Measurements from ENCODE around the gene IFNGR2. TPM values are rescaled to one million over a fixed set of nuclear protein-coding genes. Genes with fewer than 3 reads are reported as not detected.
A peak's percentile ranks its signal among the peaks of the same experiment; 100 is the strongest.

Gene IFNGR2
- total and polyA plus RNA-seq, 4 donors: 67.1 to 77.7 (median 67.1) TPM

DNA sequence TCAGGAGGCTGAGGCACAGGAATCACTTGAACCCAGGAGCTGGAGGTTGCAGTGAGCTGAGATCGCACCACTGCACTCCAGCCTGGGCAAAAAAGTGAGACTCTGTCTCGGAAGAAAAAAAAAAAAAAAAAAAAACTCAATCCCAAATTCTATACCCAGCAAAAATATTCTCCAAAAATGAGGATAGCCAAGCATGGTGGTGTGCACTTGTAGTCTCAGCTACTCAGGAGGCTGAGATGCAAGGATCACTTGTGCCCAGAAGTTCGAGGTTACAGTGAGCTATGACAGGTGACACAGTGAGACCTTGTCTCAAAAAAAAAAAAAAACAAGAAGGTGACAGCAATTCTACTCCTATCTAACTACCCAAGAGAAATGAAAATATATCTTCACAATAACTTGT is 70.1 kb downstream of the IFNGR2 start:
- H3K27me3 ChIP-seq (ENCODE audit: control insufficient read depth, insufficient read depth, low read length): no peaks in the 10 kb centered on the region
- peaks cover 7% of the 10 kb centered on the region for H3K4me1 ChIP-seq (ENCODE audit: control insufficient read depth, insufficient read depth, low read length)
- no peak overlapping the region for H3K27ac ChIP-seq (ENCODE audit: low read depth, low read length)
- WGBS (ENCODE audit: insufficient coverage): 100% methylated on average over 1 of the region's 3 CpGs
- H3K4me3 ChIP-seq (ENCODE audit: low read depth, low read length): no peak overlapping the region
- no peak for DNase-seq (ENCODE audit: low read depth in 4 of 6, low spot score in 6 of 6)
- no peaks in the 10 kb centered on the region for H3K9me3 ChIP-seq (ENCODE audit: control insufficient read depth, insufficient read depth, low read length)
- no peaks in the 10 kb centered on the region for H3K36me3 ChIP-seq (ENCODE audit: control insufficient read depth, insufficient read depth, low read length)

DNA sequence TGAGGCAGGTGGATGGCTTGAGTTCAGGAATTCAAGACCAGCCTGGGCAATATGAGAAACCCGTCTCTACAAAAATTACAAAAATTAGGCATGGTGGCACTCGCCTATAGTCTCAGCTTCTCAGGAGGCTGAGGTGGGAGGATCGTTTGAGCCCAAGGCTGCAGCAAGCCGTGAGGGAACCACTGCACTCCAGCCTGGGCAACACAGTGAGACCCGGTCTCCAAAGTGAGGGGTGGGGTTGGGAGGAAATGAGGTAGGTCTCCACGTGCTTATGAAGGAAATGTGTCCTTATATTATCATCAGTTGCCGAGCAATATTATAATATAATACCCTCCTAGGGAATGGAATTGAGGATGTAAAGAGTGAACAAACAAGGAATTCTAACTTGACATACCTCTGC is 73.9 kb downstream of the IFNGR2 start:
- Histone ChIP-seq H3K4me3 (ENCODE audit: low read depth, low read length) (no peak overlapping the region), H3K27ac (ENCODE audit: low read depth, low read length) (no peak overlapping the region), H3K36me3 (ENCODE audit: control insufficient read depth, insufficient read depth, low read length) (no peaks in the 10 kb centered on the region), H3K9me3 (ENCODE audit: control insufficient read depth, insufficient read depth, low read length) (no peaks in the 10 kb centered on the region), H3K4me1 (ENCODE audit: control insufficient read depth, insufficient read depth, low read length) (peaks cover 11% of the 10 kb centered on the region), H3K27me3 (ENCODE audit: control insufficient read depth, insufficient read depth, low read length) (no peaks in the 10 kb centered on the region)
- 100% methylated on average over 3 of the region's 7 CpGs for WGBS (ENCODE audit: insufficient coverage)
- DNase-seq (ENCODE audit: low read depth in 4 of 6, low spot score in 6 of 6): no peak

DNA sequence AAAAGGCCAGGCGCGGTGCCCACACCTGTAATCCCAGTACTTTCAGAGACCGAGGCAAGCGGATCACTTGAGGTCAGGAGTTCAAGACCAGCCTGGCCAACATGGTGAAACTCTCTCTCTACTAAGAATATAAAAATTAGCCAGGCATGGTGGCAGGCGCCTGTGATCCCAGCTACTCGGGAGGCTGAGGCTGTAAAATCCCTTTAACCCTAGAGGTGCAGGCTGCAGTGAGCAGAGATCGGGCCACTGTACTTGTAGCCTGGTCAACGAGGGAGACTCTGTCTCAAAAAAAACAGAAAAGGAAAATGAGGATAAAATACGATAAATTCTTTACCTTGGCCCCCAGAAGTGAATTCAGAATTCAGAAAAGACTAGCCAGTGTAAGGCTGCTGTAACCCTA is 75.0 kb downstream of the IFNGR2 start:
- H3K4me1 ChIP-seq (ENCODE audit: control insufficient read depth, insufficient read depth, low read length): peaks cover 11% of the 10 kb centered on the region
- no peak overlapping the region for H3K27ac ChIP-seq (ENCODE audit: low read depth, low read length)
- WGBS (ENCODE audit: insufficient coverage): 61% methylated on average over 9 of the region's 9 CpGs
- DNase-seq (ENCODE audit: low read depth in 4 of 6, low spot score in 6 of 6): no peak
- H3K4me3 ChIP-seq (ENCODE audit: low read depth, low read length): peak overlapping the region; percentile 81
- no peaks in the 10 kb centered on the region for H3K36me3 ChIP-seq (ENCODE audit: control insufficient read depth, insufficient read depth, low read length)
- H3K27me3 ChIP-seq (ENCODE audit: control insufficient read depth, insufficient read depth, low read length): no peaks in the 10 kb centered on the region
- no peaks in the 10 kb centered on the region for H3K9me3 ChIP-seq (ENCODE audit: control insufficient read depth, insufficient read depth, low read length)

DNA sequence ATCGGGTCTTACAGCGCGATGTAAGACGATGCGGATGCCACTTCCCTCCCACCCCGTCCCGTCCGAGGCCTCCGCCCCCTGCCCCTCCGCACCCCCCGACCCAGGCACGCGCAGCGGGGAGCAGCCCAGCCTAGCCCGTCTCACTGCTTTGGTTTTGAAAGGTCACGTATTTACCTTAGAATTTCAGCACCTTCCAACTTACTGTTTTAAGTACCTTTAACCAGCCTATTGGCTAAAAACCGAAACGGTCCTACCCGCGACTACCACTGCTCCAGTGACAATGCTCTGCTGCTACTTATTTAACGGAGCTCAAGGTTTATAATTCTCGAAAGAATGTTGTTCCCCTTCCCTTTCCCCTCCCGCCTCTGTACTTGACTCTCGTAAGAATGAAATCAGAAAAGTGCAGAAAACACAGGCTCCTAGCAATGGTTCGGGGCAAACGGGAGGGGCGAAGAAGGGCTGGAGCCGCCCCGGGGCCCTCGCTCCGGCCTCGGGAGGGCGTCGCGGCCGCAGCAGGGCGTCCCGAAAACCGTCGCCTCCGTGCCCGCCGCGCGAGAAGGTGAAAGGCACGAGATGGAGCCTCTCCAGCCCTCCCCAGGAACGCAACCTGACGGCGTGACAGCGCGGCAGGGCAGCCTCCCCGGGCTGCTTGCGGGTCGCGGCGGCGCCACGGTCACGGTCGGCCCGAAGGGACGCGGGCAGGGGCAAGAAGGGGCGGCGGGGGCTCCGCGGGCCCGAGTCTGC is 75.9 kb downstream of the IFNGR2 start:
- Histone ChIP-seq H3K27me3 (ENCODE audit: control insufficient read depth, insufficient read depth, low read length) (no peaks in the 10 kb centered on the region), H3K4me1 (ENCODE audit: control insufficient read depth, insufficient read depth, low read length) (peaks cover 11% of the 10 kb centered on the region), H3K27ac (ENCODE audit: low read depth, low read length) (peak overlapping the region; percentile 84), H3K4me3 (ENCODE audit: low read depth, low read length) (peak overlapping the region; percentile 81), H3K36me3 (ENCODE audit: control insufficient read depth, insufficient read depth, low read length) (no peaks in the 10 kb centered on the region), H3K9me3 (ENCODE audit: control insufficient read depth, insufficient read depth, low read length) (no peaks in the 10 kb centered on the region)
- under 1% methylated on average over 63 of the region's 68 CpGs for WGBS (ENCODE audit: insufficient coverage)
- peak in 4 of 6 donors; percentile 5 to 53 (median 40) for DNase-seq (ENCODE audit: low read depth in 4 of 6, low spot score in 6 of 6)

DNA sequence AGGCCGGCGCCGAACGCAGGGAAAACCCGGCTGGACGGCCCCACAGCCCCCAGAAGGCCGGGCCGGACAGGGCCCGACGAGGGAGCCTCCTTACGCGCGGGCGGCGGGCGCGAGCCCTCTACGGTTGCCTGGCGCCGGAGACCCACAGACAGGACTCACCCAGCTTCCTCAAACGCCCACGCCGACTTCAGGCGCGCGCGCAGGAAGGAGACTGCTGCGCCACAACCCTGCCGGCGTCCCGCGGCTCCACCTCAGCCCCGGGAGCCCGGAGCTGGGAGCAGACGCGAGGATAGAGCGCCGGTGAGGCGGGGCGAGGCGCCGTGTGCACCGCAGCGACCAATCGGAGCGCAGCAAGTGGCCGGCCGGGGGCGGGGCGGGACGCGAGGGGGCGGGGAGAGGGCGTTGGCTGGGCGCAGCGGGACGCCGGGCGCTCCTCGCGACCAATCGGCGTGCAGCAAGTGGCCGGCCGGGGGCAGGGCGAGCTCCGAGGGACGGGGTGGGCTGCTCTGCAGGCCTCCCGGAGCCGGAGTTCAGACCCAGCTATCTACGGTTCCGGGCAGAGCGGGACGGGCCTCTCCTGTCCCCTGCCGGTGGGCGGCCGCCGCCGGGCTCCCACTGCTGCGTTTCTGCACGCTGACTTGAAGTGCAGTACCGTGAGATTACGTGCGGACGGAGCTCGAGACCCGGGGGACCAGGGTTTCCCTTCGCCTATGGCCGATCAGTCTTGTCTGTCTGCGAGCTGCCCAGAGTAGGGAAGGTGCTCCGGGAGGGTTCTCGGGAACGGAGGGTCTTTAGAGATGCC is 76.7 kb downstream of the IFNGR2 start, which contains the start of gene TMEM50B:
Gene TMEM50B, minus strand, starts transcription at position 296 of the 802 bp plus-strand sequence. CDS start 11,089 bp downstream, outside the sequence.
- Histone ChIP-seq H3K4me3 (ENCODE audit: low read depth, low read length) (peak within 1 kb of the TSS; percentile 81), H3K27me3 (ENCODE audit: control insufficient read depth, insufficient read depth, low read length) (no peaks in the 10 kb centered on the region), H3K36me3 (ENCODE audit: control insufficient read depth, insufficient read depth, low read length) (no peaks in the 10 kb centered on the region), H3K27ac (ENCODE audit: low read depth, low read length) (peak within 1 kb of the TSS; percentile 85), H3K9me3 (ENCODE audit: control insufficient read depth, insufficient read depth, low read length) (no peaks in the 10 kb centered on the region), H3K4me1 (ENCODE audit: control insufficient read depth, insufficient read depth, low read length) (peaks cover 11% of the 10 kb centered on the region)
- WGBS (ENCODE audit: insufficient coverage): 0% methylated on average over 85 of the region's 93 CpGs
- DNase-seq (ENCODE audit: low read depth in 4 of 6, low spot score in 6 of 6): peak; percentile 82 to 98 (median 88)

DNA sequence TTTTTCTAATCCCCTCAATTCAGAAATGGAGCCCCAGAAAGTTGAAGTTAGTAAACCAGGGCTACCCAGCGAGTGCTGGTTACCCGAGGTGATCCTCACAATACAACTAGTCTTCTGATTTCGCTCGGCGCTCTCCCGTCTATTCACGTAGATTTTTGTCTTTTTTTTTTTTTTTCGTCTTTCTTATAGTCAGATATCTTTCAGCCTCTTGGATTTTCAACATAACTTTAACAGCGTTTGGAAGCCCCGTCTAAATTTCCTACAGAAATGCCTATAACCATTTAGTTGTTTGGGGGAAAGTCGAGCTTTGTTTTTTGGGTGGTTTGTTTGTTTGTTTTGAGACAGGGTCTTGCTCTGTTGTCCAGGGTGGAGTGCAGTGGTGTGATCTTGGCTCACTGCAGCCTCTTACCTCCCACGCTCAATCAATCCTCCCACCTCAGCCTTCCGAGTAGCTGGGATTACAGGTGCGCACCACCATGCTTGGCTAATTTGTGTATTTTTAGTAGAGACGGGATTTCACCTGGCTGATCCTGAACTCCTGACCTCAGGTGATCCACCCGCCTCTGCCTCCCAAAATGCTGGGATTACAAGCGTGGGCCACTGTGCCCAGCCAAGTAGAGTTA is 77.4 kb downstream of the IFNGR2 start:
- Histone ChIP-seq H3K27ac (ENCODE audit: low read depth, low read length) (peak overlapping the region; percentile 85), H3K27me3 (ENCODE audit: control insufficient read depth, insufficient read depth, low read length) (no peaks in the 10 kb centered on the region), H3K4me3 (ENCODE audit: low read depth, low read length) (peak overlapping the region; percentile 68), H3K9me3 (ENCODE audit: control insufficient read depth, insufficient read depth, low read length) (no peaks in the 10 kb centered on the region), H3K36me3 (ENCODE audit: control insufficient read depth, insufficient read depth, low read length) (no peaks in the 10 kb centered on the region), H3K4me1 (ENCODE audit: control insufficient read depth, insufficient read depth, low read length) (peaks cover 11% of the 10 kb centered on the region)
- no peak for DNase-seq (ENCODE audit: low read depth in 4 of 6, low spot score in 6 of 6)
- WGBS (ENCODE audit: insufficient coverage): 32% methylated on average over 11 of the region's 17 CpGs

DNA sequence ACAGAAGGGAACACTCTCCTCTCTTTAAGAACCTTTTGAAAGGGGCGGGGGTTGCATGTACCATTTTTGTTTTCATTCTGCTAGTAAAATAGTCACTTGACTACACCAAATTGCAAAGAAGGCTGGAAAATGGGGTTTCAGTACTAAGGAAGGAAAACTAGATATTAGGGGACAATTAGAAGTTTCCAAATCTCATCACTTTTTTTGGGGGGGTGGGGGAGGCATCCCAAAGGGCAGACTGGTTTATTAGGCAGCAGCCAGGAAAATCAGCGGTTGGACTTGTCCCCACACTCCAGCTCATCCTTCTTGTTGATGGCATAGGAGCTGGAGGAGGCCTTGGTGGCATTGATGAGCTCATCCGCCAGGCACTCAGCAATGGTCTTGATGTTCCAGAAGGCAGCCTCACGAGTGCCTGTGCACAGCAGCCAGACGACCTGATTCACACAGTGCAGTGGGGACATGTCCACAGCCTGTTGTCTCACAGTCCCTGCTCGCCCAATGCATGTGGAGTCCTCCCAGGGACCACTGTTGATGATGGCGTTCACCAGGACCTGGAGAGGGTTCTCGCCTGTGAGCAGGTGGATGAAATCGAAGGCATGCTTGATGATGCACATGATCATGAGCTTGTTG is 78.2 kb downstream of the IFNGR2 start:
- H3K4me3 ChIP-seq (ENCODE audit: low read depth, low read length): no peak overlapping the region
- H3K9me3 ChIP-seq (ENCODE audit: control insufficient read depth, insufficient read depth, low read length): no peaks in the 10 kb centered on the region
- peaks cover 11% of the 10 kb centered on the region for H3K4me1 ChIP-seq (ENCODE audit: control insufficient read depth, insufficient read depth, low read length)
- no peaks in the 10 kb centered on the region for H3K36me3 ChIP-seq (ENCODE audit: control insufficient read depth, insufficient read depth, low read length)
- H3K27me3 ChIP-seq (ENCODE audit: control insufficient read depth, insufficient read depth, low read length): no peaks in the 10 kb centered on the region
- DNase-seq (ENCODE audit: low read depth in 4 of 6, low spot score in 6 of 6): no peak
- no peak overlapping the region for H3K27ac ChIP-seq (ENCODE audit: low read depth, low read length)
- WGBS (ENCODE audit: insufficient coverage): 90% methylated on average over 8 of the region's 9 CpGs
